ENCODE results near the gene IQSEC1. TPM values are rescaled to one million over a fixed set of nuclear protein-coding genes. Genes with fewer than 3 reads are reported as not detected.
A peak's percentile ranks its signal among the peaks of the same experiment; 100 is the strongest.

IQSEC1 gene
- total and polyA plus RNA-seq, 9 of the 15 experiments (the other 6 are each of a cell fraction or from before 2014, with no cell fraction given) = 0.56 to 39.0 (median 6.8) TPM

GRCh38 chr3:12963922-12964701 is 109.1 kb downstream of the IQSEC1 start (continued):
- TF ChIP-seq ARID4B (CRISPR knock-in tag; IDR thresholded peaks at IDR 0.05) (0 out of 2 replicates have a peak, but pooled peaks have one; percentile 26), POLR2AphosphoS5 (IDR thresholded peaks at IDR 0.05; ENCODE audit: control insufficient read depth, insufficient read depth, low read depth, low read length) (no peak), ZNF253 (CRISPR knock-in tag; conservative IDR thresholded peaks at IDR 0.05) (no peak), TARDBP (IDR thresholded peaks at IDR 0.05) (no peak), SMARCB1 (IDR thresholded peaks at IDR 0.05; ENCODE audit: insufficient read length, low read depth) (no peak), CHCHD3 (CRISPR knock-in tag; IDR thresholded peaks at IDR 0.05) (no peak), ZNF280B (CRISPR knock-in tag; IDR thresholded peaks at IDR 0.05) (no peak), CSDE1 (IDR thresholded peaks at IDR 0.05) (no peak), NELFE (IDR thresholded peaks at IDR 0.05; ENCODE audit: insufficient read depth, insufficient read length) (no peak), MEF2A (IDR thresholded peaks at IDR 0.05; ENCODE audit: control insufficient read depth, low read depth, low read length) (no peak)
